NCI-H748 (cell line): ENCODE results near the gene PLA2G2D.
"Not testable (repeated sequence)": the region's sequence is repeated elsewhere in the genome, so short reads cannot be mapped to it uniquely, and the experiment has no call there.

Experiments
- DNase-seq: peaks from one replicate; lab custom pipeline; 2025; ENCODE audit not compliant: unreplicated experiment; lab: John Stamatoyannopoulos, UW

Gene PLA2G2D

GRCh38 chr1:20143318-20143717, 24.0 kb upstream of the PLA2G2D start:
- no peak for DNase-seq

GRCh38 chr1:20142001-20142710, 22.8 kb upstream of the PLA2G2D start:
- no peak for DNase-seq

- no peak for DNase-seq
Measured at GRCh38 chr1:20141466-20141865, 22.1 kb upstream of the PLA2G2D start.

GRCh38 chr1:20141001-20141400, 21.7 kb upstream of the PLA2G2D start:
- DNase-seq = no peak

- DNase-seq = no peak
Measured at GRCh38 chr1:20139776-20140612, 20.7 kb upstream of the PLA2G2D start.

- no peak for DNase-seq
Measured at GRCh38 chr1:20138961-20139550, 19.7 kb upstream of the PLA2G2D start, which contains the start of gene PLA2G2F. PLA2G2F (plus strand) TSS chr1:20139323; CDS start chr1:20139428, 105 bp downstream.

GRCh38 chr1:20138346-20138745, 19.0 kb upstream of the PLA2G2D start:
- DNase-seq = no peak

- no peak for DNase-seq
Measured at GRCh38 chr1:20137604-20138003, 18.3 kb upstream of the PLA2G2D start.

GRCh38 chr1:20137055-20137454, 17.7 kb upstream of the PLA2G2D start:
- no peak for DNase-seq

- DNase-seq = no peak
Measured at GRCh38 chr1:20136249-20136648, 16.9 kb upstream of the PLA2G2D start.

GRCh38 chr1:20134995-20135394, 15.7 kb upstream of the PLA2G2D start:
- no peak for DNase-seq

- DNase-seq = not testable (repeated sequence)
Measured at GRCh38 chr1:20130518-20130917, 11.2 kb upstream of the PLA2G2D start.

- DNase-seq = no peak
Measured at GRCh38 chr1:20126806-20127440, 7.6 kb upstream of the PLA2G2D start.

GRCh38 chr1:20126041-20126805, 6.9 kb upstream of the PLA2G2D start:
- no peak for DNase-seq

- DNase-seq = no peak
Measured at GRCh38 chr1:20125100-20125499, 5.8 kb upstream of the PLA2G2D start.

- no peak for DNase-seq
Measured at GRCh38 chr1:20124456-20125057, 5.2 kb upstream of the PLA2G2D start.

- DNase-seq = no peak
Measured at GRCh38 chr1:20123722-20124455, 4.6 kb upstream of the PLA2G2D start.

GRCh38 chr1:20120796-20121195, 1.5 kb upstream of the PLA2G2D start:
- no peak for DNase-seq

- no peak for DNase-seq
Measured at GRCh38 chr1:20117236-20117635, 2.1 kb downstream of the PLA2G2D start.

GRCh38 chr1:20115916-20116315, 3.4 kb downstream of the PLA2G2D start:
- no peak for DNase-seq
